SK-N-SH (cell line): ENCODE results near the gene DPP10.

Experiments
- GATA2 ChIP-seq: sonication (generic); formaldehyde crosslinking; IDR thresholded peaks from 2 replicates; pipeline ENCODE4 v1.5.0; 2020; ENCODE audit warnings: mild to moderate bottlenecking, missing genetic modification reagents
- POLR2AphosphoS5 ChIP-seq: IDR thresholded peaks from 2 replicates; pipeline ENCODE4 v1.6.1; 2012; ENCODE audit warnings: low read depth, low read length
- YY1 ChIP-seq: IDR thresholded peaks from 2 replicates; pipeline ENCODE4 v1.4.0; 2012; ENCODE audit warnings: low read depth, mild to moderate bottlenecking
- TF ChIP-seq, protein P1 (sequence below): fragments of 200-600 bp; sonication (generic); IDR thresholded peaks from 2 replicates; pipeline ENCODE4 v1.6.1; 2017; ENCODE audit warnings: antibody characterized with exemption, mild to moderate bottlenecking, moderate library complexity
- TF ChIP-seq, protein P2 (sequence below): IDR thresholded peaks from 2 replicates; pipeline ENCODE4 v1.6.1; 2012; ENCODE audit warnings: mild to moderate bottlenecking, low read depth, low read length, moderate library complexity
- TF ChIP-seq, protein P3 (sequence below): IDR thresholded peaks from 2 replicates; pipeline ENCODE4 v1.4.0; 2012; ENCODE audit warnings: low read depth

DNA sequence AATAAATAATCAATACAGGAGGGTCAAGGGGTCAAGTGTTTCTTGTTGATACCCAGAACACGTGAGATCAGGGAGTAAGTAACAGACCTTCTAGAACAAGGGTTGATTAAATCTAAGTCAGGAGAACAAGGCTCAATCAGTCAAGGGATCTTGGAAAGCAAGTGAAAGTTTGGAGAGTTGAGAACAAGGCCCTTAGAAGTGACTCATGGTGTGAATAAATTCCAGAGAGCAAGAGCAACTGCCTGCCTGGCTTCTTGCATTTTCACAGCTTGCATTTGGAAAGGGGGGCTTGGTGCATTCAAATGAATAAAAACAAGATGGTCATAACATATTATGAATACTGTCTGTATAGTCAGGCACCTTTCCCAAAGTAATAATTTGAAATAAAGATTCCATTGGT is 256.1 kb downstream of the DPP10 start:
- TF ChIP-seq, protein P1, sequence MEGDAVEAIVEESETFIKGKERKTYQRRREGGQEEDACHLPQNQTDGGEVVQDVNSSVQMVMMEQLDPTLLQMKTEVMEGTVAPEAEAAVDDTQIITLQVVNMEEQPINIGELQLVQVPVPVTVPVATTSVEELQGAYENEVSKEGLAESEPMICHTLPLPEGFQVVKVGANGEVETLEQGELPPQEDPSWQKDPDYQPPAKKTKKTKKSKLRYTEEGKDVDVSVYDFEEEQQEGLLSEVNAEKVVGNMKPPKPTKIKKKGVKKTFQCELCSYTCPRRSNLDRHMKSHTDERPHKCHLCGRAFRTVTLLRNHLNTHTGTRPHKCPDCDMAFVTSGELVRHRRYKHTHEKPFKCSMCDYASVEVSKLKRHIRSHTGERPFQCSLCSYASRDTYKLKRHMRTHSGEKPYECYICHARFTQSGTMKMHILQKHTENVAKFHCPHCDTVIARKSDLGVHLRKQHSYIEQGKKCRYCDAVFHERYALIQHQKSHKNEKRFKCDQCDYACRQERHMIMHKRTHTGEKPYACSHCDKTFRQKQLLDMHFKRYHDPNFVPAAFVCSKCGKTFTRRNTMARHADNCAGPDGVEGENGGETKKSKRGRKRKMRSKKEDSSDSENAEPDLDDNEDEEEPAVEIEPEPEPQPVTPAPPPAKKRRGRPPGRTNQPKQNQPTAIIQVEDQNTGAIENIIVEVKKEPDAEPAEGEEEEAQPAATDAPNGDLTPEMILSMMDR, result no peak
- no peak for TF ChIP-seq YY1
- no peak for TF ChIP-seq GATA2 (CRISPR knock-in tag)
- TF ChIP-seq, protein P2, sequence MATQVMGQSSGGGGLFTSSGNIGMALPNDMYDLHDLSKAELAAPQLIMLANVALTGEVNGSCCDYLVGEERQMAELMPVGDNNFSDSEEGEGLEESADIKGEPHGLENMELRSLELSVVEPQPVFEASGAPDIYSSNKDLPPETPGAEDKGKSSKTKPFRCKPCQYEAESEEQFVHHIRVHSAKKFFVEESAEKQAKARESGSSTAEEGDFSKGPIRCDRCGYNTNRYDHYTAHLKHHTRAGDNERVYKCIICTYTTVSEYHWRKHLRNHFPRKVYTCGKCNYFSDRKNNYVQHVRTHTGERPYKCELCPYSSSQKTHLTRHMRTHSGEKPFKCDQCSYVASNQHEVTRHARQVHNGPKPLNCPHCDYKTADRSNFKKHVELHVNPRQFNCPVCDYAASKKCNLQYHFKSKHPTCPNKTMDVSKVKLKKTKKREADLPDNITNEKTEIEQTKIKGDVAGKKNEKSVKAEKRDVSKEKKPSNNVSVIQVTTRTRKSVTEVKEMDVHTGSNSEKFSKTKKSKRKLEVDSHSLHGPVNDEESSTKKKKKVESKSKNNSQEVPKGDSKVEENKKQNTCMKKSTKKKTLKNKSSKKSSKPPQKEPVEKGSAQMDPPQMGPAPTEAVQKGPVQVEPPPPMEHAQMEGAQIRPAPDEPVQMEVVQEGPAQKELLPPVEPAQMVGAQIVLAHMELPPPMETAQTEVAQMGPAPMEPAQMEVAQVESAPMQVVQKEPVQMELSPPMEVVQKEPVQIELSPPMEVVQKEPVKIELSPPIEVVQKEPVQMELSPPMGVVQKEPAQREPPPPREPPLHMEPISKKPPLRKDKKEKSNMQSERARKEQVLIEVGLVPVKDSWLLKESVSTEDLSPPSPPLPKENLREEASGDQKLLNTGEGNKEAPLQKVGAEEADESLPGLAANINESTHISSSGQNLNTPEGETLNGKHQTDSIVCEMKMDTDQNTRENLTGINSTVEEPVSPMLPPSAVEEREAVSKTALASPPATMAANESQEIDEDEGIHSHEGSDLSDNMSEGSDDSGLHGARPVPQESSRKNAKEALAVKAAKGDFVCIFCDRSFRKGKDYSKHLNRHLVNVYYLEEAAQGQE, result no peak
- TF ChIP-seq, protein P3, sequence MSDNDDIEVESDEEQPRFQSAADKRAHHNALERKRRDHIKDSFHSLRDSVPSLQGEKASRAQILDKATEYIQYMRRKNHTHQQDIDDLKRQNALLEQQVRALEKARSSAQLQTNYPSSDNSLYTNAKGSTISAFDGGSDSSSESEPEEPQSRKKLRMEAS, result no peak
- TF ChIP-seq POLR2AphosphoS5, result no peak
